Progenitor cell of endocrine pancreas (in vitro differentiated cells): ENCODE data around the gene KRTCAP3. TPM values are rescaled to one million over a fixed set of nuclear protein-coding genes. Genes with fewer than 3 reads are reported as not detected.

ENCODE experiments used
- DNase-seq: peaks from one replicate; pipeline ENCODE4 v3.0.0; 2021; ENCODE audit warnings: low spot score; ENCODE audit not compliant: unreplicated experiment
- H3K27ac Mint-ChIP-seq: 2 replicates; pipeline ENCODE4 v1.8.0; 2021; ENCODE audit warnings: mild to moderate bottlenecking, moderate library complexity, mixed read lengths
- H3K27me3 Mint-ChIP-seq: 2 replicates; pipeline ENCODE4 v1.8.0; 2021; ENCODE audit warnings: mixed read lengths
- H3K36me3 Mint-ChIP-seq: 2 replicates; pipeline ENCODE4 v1.8.0; 2022; ENCODE audit warnings: mixed read lengths; ENCODE audit not compliant: insufficient read depth
- H3K4me1 Mint-ChIP-seq: 2 replicates; pipeline ENCODE4 v1.8.0; 2021; ENCODE audit warnings: low read depth, mixed read lengths
- H3K4me3 Mint-ChIP-seq: 2 replicates; pipeline ENCODE4 v1.8.0; 2021; ENCODE audit warnings: low read depth, mild to moderate bottlenecking, moderate library complexity, mixed read lengths
- H3K9me3 Mint-ChIP-seq: 2 replicates; pipeline ENCODE4 v1.8.0; 2021; ENCODE audit warnings: low read depth, mixed read lengths
- total RNA-seq: library from RNA; stranded (reverse); gene quantifications from 2 replicates; pipeline ENCODE4 v1.2.1, GENCODE V29; 2021
- TF ChIP-seq, protein P1 (sequence below): fragments of 200-600 bp; sonication (generic); IDR thresholded peaks from one replicate; pipeline ENCODE4 v1.5.0; 2021; ENCODE audit warnings: antibody characterized with exemption, mild to moderate bottlenecking; ENCODE audit not compliant: unreplicated experiment

The KRTCAP3 gene
- total RNA-seq, 1 donor from 2014 or later: 17.1 TPM

DNA sequence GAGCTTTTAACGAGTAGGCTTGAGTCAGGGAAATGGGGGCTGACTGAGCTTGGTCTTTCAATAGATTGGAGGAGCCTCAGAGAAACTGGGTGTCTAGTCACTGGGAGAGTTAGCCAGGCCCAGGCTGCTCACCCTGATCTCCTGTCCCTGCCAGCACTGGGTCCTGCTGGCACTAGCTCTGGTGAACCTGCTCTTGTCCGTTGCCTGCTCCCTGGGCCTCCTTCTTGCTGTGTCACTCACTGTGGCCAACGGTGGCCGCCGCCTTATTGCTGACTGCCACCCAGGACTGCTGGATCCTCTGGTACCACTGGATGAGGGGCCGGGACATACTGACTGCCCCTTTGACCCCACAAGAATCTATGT is 720 bp downstream of the KRTCAP3 start:
- Mint-ChIP-seq H3K9me3 (no peaks in the 10 kb centered on the region), H3K36me3 (peaks cover 36% of the 10 kb centered on the region), H3K27me3 (no peaks in the 10 kb centered on the region), H3K27ac (peak overlapping the region; percentile 72), H3K4me3 (peak overlapping the region; percentile 68), H3K4me1 (peaks cover 2% of the 10 kb centered on the region)
- TF ChIP-seq, protein P1, sequence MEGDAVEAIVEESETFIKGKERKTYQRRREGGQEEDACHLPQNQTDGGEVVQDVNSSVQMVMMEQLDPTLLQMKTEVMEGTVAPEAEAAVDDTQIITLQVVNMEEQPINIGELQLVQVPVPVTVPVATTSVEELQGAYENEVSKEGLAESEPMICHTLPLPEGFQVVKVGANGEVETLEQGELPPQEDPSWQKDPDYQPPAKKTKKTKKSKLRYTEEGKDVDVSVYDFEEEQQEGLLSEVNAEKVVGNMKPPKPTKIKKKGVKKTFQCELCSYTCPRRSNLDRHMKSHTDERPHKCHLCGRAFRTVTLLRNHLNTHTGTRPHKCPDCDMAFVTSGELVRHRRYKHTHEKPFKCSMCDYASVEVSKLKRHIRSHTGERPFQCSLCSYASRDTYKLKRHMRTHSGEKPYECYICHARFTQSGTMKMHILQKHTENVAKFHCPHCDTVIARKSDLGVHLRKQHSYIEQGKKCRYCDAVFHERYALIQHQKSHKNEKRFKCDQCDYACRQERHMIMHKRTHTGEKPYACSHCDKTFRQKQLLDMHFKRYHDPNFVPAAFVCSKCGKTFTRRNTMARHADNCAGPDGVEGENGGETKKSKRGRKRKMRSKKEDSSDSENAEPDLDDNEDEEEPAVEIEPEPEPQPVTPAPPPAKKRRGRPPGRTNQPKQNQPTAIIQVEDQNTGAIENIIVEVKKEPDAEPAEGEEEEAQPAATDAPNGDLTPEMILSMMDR: no peak
- no peak for DNase-seq

DNA sequence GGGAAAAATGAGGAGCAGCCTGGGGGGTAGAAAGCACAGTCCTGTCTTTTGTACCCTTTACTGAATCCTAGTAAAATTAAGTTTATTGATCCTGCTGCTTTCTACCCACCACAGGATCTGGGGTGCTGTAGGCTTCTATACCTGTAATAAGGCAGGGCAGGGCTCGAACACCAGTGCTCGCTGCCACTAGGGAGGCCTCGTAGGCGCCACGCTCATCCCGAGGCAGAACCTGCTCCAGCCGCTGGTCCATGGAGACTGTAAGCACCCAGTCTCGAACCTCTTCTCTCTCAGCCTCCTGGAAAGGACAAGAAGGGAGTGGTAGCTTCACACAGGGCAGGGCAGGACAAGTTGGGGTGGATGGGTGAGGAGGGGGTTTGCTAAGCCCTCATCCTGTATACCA is 3.0 kb downstream of the KRTCAP3 start:
- no peak overlapping the region for H3K27ac Mint-ChIP-seq
- TF ChIP-seq, protein P1: no peak
- H3K4me1 Mint-ChIP-seq: peaks cover 2% of the 10 kb centered on the region
- H3K9me3 Mint-ChIP-seq: no peaks in the 10 kb centered on the region
- H3K4me3 Mint-ChIP-seq: no peak overlapping the region
- no peaks in the 10 kb centered on the region for H3K27me3 Mint-ChIP-seq
- H3K36me3 Mint-ChIP-seq: peaks cover 33% of the 10 kb centered on the region
- no peak for DNase-seq

GRCh38 chr2:27445615-27446014 is 3.4 kb downstream of the KRTCAP3 start:
- DNase-seq: no peak
- Mint-ChIP-seq H3K4me1 (peaks cover 2% of the 10 kb centered on the region), H3K27me3 (no peaks in the 10 kb centered on the region), H3K9me3 (no peaks in the 10 kb centered on the region), H3K36me3 (peaks cover 28% of the 10 kb centered on the region), H3K4me3 (no peak overlapping the region), H3K27ac (no peak overlapping the region)
- TF ChIP-seq, protein P1: no peak

GRCh38 chr2:27446057-27446456 is 3.9 kb downstream of the KRTCAP3 start:
- Mint-ChIP-seq H3K4me3 (no peak overlapping the region), H3K4me1 (peaks cover 2% of the 10 kb centered on the region), H3K27me3 (no peaks in the 10 kb centered on the region), H3K36me3 (peaks cover 25% of the 10 kb centered on the region), H3K27ac (no peak overlapping the region), H3K9me3 (no peaks in the 10 kb centered on the region)
- TF ChIP-seq, protein P1: no peak
- DNase-seq: no peak

- TF ChIP-seq, protein P1: no peak
- Mint-ChIP-seq H3K27me3 (no peaks in the 10 kb centered on the region), H3K9me3 (no peaks in the 10 kb centered on the region), H3K4me3 (no peak overlapping the region), H3K27ac (no peak overlapping the region), H3K36me3 (peaks cover 16% of the 10 kb centered on the region), H3K4me1 (no peaks in the 10 kb centered on the region)
- no peak for DNase-seq
These were observed 6.2 kb downstream of the KRTCAP3 start for GRCh38 chr2:27448381-27448780.
